Gastrocnemius medialis (tissue), 4 donors: Measurements from ENCODE around the gene POC1A. TPM values are rescaled to one million over a fixed set of nuclear protein-coding genes. Genes with fewer than 3 reads are reported as not detected.

Experiments used
- ATAC-seq, 2 donors: fragments of 150-250 bp; one replicate each; pipeline ENCODE4 v1.9.1; 2016
- DNase-seq, 2 donors: peaks; one replicate each; pipeline ENCODE4 v3.0.0-alpha.2; 2019
- H3K27ac ChIP-seq, 4 donors: fragments of 200-600 bp; sonication (generic); 1 replicate in 1 of 4; 2 replicates in 3 of 4; pipeline ENCODE4 v1.5.1; 2016 to 2018; ENCODE audit warnings: mild to moderate bottlenecking in 2 of 4, moderate library complexity in 1 of 4
- H3K27me3 ChIP-seq, 3 donors: fragments of 200-600 bp; sonication (generic) in 2 of 3; 1 replicate in 1 of 3; 2 replicates in 2 of 3; pipeline versions ENCODE4 v1.5.1 to v1.6.0; 2016 to 2019; ENCODE audit warnings: mild to moderate bottlenecking in 1 of 3, moderate library complexity in 1 of 3
- H3K36me3 ChIP-seq, 2 donors: fragments of 200-600 bp; sonication (generic) in 1 of 2; one replicate each; pipeline ENCODE4 v1.5.1; 2017 to 2018
- H3K4me1 ChIP-seq, 2 donors: fragments of 200-600 bp; sonication (generic) in 1 of 2; one replicate each; pipeline ENCODE4 v1.5.1; 2016 to 2017; ENCODE audit warnings: mild to moderate bottlenecking in 2 of 2
- H3K4me3 ChIP-seq, 4 donors: fragments of 200-600 bp; sonication (generic) in 3 of 4; 1 replicate in 1 of 4; 2 replicates in 3 of 4; pipeline ENCODE4 v1.5.1; 2016 to 2019; ENCODE audit warnings: mild to moderate bottlenecking in 2 of 4
- H3K9me3 ChIP-seq, 3 donors: fragments of 200-600 bp; sonication (generic) in 2 of 3; 1 replicate in 1 of 3; 2 replicates in 2 of 3; pipeline ENCODE4 v1.5.1; 2016 to 2019
- POLR2A ChIP-seq, 2 donors: fragments of 450-650 bp; IDR thresholded peaks; one replicate each; pipeline ENCODE4 v1.6.1; 2017; ENCODE audit warnings: antibody characterized with exemption in 2 of 2, mild to moderate bottlenecking in 2 of 2, moderate library complexity in 2 of 2
- in situ Hi-C, 4 donors: fragments of 200-750 bp; cut with MboI; loops; one replicate each; pipeline versions ENCODE4 v1.15.0 to v1.8.0; 2017; ENCODE audit warnings: low sequenced_read_pairs in 4 of 4
- intact Hi-C: fragments of 100-400 bp; cut with DNase I; formaldehyde crosslinking; loops from one replicate; pipeline ENCODE4 v1.15.1; 2023; ENCODE audit warnings: low total_unique reads
- total RNA-seq, 4 donors: library from RNA; depleted of rRNA; stranded (reverse); fragments of >200 nt; gene quantifications; one replicate each; pipeline versions ENCODE4 v1.1.0 to v1.2.3, GENCODE V29; 2016
- TF ChIP-seq, protein P1 (sequence below), 5 experiments: fragments of 450-650 bp in 3 of 5; fragments of 200-600 bp in 2 of 5; sonication (generic) in 2 of 5; IDR thresholded peaks in 4 of 5; conservative IDR thresholded peaks in 1 of 5; 1 replicate in 4 of 5; 2 replicates in 1 of 5; pipeline ENCODE4 v1.5.1; 2016 to 2019; ENCODE audit warnings: antibody characterized with exemption in 5 of 5, mild to moderate bottlenecking in 3 of 5, moderate library complexity in 3 of 5

Gene POC1A
- total RNA-seq, 4 donors from 2014 or later = 0.51 to 3.2 (median 0.81) TPM

DNA sequence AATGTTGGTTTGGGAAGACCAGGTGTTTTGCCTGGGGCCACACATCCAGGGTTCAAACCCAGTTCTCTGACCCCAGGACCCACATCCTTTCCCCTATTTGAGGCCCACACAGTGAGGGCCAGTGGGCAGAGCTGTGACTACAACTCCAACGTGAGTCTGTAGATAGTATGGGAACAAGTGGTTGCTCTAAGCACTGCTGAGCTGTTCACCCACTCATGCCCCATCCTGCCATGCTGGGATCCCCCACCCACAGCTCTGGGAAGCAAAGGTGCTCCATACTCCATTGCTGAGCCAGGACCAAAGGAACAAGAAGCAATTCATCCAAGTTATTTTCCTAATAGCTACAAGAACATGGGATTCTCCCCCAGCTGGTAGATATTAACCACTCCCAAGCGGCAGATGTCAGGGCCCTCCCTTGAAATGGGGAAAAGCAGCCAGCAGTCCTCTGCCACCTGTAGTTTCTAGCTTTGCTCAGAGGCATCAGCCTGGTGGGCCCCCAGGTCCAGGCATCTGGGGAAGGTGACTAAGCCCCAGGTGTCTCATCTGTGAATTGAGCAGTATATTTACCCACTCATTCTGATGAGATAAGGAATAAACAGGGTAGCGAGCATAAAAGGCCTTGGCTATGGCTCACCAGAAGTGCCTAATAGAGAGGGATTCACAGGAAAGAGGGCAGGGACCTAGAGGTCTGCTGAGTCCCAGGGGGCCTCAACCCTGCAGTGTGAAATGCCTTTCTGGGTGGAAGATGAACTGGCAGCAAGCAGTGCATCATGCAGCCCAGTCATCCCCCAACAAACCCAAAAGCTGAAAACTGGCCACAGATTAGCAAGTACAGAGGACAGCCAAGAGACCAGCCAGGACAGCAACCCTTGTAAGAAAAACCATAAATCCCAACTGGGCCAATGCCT lies 33.4 kb downstream of the POC1A start:
- H3K27ac ChIP-seq = peak overlapping the region; percentile 54 to 68 (median 63)
- H3K27me3 ChIP-seq = no peaks in the 10 kb centered on the region
- ATAC-seq (no peak), DNase-seq (no peak)
- intact Hi-C loops = no loop called here
- peaks cover 4 to 20% of the 10 kb centered on the region in 2 donors for H3K4me1 ChIP-seq
- H3K4me3 ChIP-seq = no peak overlapping the region
- in situ Hi-C loops = no loop called here
- no peaks in the 10 kb centered on the region for H3K36me3 ChIP-seq
- no peaks in the 10 kb centered on the region for H3K9me3 ChIP-seq
- TF ChIP-seq POLR2A (IDR thresholded peaks at IDR 0.05) = no peak

DNA sequence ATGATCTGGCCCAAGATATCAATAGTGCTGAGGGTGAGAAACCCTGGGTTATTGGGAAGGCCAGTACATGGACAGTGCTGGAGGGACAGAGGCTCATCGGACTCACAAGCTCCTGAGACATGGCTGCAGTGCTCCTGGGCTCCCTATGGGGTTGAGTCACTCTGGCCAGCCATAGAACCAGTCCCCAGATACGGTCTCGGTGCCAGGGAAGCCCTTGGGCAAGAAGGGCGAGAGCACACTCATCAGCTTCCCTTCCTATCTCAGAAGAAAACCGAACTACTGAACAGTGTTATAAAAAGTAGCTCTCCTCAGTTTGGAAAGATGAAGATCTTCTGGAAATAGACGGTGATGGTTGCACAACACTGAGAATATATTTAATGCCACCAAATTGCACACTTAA lies 34.4 kb downstream of the POC1A start:
- Histone ChIP-seq H3K27ac (no peak overlapping the region), H3K36me3 (no peaks in the 10 kb centered on the region), H3K4me1 (peaks cover 4 to 20% of the 10 kb centered on the region in 2 donors), H3K4me3 (no peak overlapping the region), H3K27me3 (no peaks in the 10 kb centered on the region), H3K9me3 (no peaks in the 10 kb centered on the region)
- DNase-seq = no peak
- in situ Hi-C loops (no loop called here), intact Hi-C loops (no loop called here)
- TF ChIP-seq POLR2A (IDR thresholded peaks at IDR 0.05) = no peak
- TF ChIP-seq, protein P1, sequence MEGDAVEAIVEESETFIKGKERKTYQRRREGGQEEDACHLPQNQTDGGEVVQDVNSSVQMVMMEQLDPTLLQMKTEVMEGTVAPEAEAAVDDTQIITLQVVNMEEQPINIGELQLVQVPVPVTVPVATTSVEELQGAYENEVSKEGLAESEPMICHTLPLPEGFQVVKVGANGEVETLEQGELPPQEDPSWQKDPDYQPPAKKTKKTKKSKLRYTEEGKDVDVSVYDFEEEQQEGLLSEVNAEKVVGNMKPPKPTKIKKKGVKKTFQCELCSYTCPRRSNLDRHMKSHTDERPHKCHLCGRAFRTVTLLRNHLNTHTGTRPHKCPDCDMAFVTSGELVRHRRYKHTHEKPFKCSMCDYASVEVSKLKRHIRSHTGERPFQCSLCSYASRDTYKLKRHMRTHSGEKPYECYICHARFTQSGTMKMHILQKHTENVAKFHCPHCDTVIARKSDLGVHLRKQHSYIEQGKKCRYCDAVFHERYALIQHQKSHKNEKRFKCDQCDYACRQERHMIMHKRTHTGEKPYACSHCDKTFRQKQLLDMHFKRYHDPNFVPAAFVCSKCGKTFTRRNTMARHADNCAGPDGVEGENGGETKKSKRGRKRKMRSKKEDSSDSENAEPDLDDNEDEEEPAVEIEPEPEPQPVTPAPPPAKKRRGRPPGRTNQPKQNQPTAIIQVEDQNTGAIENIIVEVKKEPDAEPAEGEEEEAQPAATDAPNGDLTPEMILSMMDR (IDR thresholded peaks at IDR 0.05 in 4 of 5, conservative IDR thresholded peaks at IDR 0.05 in 1 of 5) = no peak
- no peak for ATAC-seq

DNA sequence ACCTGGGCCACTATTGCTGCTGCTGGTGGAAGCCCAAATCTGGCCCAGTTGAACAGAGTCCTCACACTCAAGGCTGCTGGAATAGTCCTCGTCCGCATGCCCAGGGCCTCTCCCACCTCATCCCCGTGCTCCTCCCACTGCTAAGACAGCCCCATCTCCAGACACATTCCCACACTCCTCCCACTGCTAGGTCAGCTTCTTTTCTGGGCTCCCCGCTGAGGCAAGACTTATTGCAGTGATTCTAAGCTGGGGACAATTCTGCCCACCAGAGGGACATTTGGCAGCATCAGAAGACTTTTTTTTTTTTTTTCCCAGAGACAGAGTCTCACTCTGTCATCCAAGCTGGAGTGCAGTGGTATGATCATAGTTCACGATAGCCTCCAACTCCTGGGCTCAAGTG lies 35.1 kb downstream of the POC1A start:
- Histone ChIP-seq H3K27ac (no peak overlapping the region), H3K4me1 (peaks cover 4 to 20% of the 10 kb centered on the region in 2 donors), H3K27me3 (no peaks in the 10 kb centered on the region), H3K36me3 (no peaks in the 10 kb centered on the region), H3K4me3 (no peak overlapping the region), H3K9me3 (no peaks in the 10 kb centered on the region)
- intact Hi-C loops (no loop called here), in situ Hi-C loops (no loop called here)
- ATAC-seq (no peak), DNase-seq (no peak)
- no peak for TF ChIP-seq POLR2A (IDR thresholded peaks at IDR 0.05)
- TF ChIP-seq, protein P1 (IDR thresholded peaks at IDR 0.05 in 4 of 5, conservative IDR thresholded peaks at IDR 0.05 in 1 of 5) = no peak

DNA sequence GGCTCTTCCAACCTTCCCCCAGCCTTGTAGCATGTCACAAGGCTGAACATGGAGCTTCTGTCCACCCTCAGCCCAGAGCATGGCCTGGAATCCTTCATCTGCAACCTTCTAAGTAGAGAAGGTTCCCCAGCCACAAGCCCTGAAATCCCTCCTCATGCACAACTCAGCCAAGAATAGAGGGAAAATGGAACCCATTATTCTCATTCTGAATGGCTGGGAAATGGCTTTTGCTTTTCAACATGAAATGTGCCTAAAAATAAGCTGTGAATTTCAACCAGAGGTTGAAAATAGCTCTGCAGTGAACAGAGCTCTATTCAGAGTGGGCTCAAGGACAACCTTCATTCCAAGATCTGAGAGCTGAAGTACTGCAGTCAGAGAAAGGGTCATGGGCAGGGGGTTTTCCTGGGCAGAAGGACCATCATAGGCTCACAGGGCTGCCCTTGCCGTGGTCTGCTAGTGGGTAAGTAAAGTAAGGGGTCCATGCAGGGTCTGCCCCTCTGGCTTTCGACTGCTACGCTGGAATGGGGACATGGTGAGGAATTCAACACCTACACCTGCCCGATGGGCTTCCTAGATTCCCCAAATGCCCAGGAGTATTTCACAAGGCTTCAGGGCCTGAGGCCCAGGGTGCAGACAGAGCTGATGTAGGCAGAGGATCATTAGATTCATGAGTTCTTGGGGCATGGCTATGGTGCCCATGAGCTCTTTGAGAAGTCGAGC lies 35.9 kb downstream of the POC1A start:
- intact Hi-C loops = no loop called here
- DNase-seq (no peak), ATAC-seq (no peak)
- no peak overlapping the region for H3K27ac ChIP-seq
- H3K27me3 ChIP-seq = no peaks in the 10 kb centered on the region
- no peaks in the 10 kb centered on the region for H3K9me3 ChIP-seq
- no peak overlapping the region for H3K4me3 ChIP-seq
- peaks cover 4 to 20% of the 10 kb centered on the region in 2 donors for H3K4me1 ChIP-seq
- in situ Hi-C loops = no loop called here
- no peaks in the 10 kb centered on the region for H3K36me3 ChIP-seq
- TF ChIP-seq, protein P1 (IDR thresholded peaks at IDR 0.05 in 4 of 5, conservative IDR thresholded peaks at IDR 0.05 in 1 of 5) = no peak
- no peak for TF ChIP-seq POLR2A (IDR thresholded peaks at IDR 0.05)

DNA sequence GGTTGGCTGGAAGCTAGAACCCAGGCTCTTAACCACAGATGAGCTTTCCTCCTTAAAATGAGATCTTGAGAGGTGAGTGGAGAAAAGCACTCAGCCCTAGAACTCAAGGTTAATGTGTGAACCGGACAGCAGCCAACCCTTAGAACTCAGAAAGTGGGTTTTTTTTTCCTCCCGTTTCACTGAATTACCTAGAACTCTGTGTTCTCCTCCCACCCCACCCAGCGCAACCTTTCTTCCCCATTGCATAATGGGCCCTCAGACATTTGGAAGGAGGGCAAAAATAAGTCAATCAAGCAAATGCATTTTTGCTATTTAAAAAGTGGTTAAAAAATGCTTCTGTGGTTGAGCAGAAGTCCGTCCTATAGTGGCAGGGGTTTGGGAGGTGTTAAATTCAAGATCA lies 36.7 kb downstream of the POC1A start:
- ATAC-seq = no peak
- no peak overlapping the region for H3K27ac ChIP-seq
- intact Hi-C loops (no loop called here), in situ Hi-C loops (no loop called here)
- peaks cover 4 to 15% of the 10 kb centered on the region in 2 donors for H3K4me1 ChIP-seq
- H3K9me3 ChIP-seq = no peaks in the 10 kb centered on the region
- H3K27me3 ChIP-seq = no peaks in the 10 kb centered on the region
- H3K4me3 ChIP-seq = no peak overlapping the region
- no peaks in the 10 kb centered on the region for H3K36me3 ChIP-seq
- TF ChIP-seq, protein P1 (IDR thresholded peaks at IDR 0.05 in 4 of 5, conservative IDR thresholded peaks at IDR 0.05 in 1 of 5) = no peak
- no peak for TF ChIP-seq POLR2A (IDR thresholded peaks at IDR 0.05)
- DNase-seq = no peak
